CD8-positive, alpha-beta memory T cell (primary cell): ENCODE measurements around the gene COMMD3. TPM values are rescaled to one million over a fixed set of nuclear protein-coding genes. Genes with fewer than 3 reads are reported as not detected.

ENCODE experiments used
- CTCF ChIA-PET: fragments of 350-600 bp; sonication (Branson Sonifier 250); formaldehyde crosslinking; loops from one replicate; lab custom pipeline; 2021; ENCODE audit warnings: antibody characterized with exemption; lab: Charles Lee
- POLR2A ChIA-PET: fragments of 350-600 bp; sonication (Branson Sonifier 250); formaldehyde crosslinking; loops from one replicate; lab custom pipeline; 2021; ENCODE audit warnings: antibody characterized with exemption; lab: Charles Lee
- DNase-seq, 5 donors: peaks; one replicate each; pipeline versions ENCODE4 v3.0.0 to v3.0.0-alpha.2; 2020 to 2022; ENCODE audit warnings: mixed read lengths in 1 of 5
- H3K27ac ChIP-seq: one replicate; pipeline ENCODE4 v1.7.0; 2013; ENCODE audit warnings: low read depth, mild to moderate bottlenecking, low read length, moderate library complexity
- H3K27me3 ChIP-seq: 2 replicates; pipeline ENCODE4 v1.7.0; 2013; ENCODE audit warnings: low read length, mild to moderate bottlenecking; ENCODE audit not compliant: insufficient read depth, poor library complexity, severe bottlenecking
- H3K36me3 ChIP-seq: 2 replicates; pipeline ENCODE4 v1.7.0; 2013; ENCODE audit warnings: mild to moderate bottlenecking, low read length, moderate library complexity; ENCODE audit not compliant: insufficient read depth
- H3K4me1 ChIP-seq: 2 replicates; pipeline ENCODE4 v1.7.0; 2013; ENCODE audit warnings: mild to moderate bottlenecking, low read length, moderate library complexity; ENCODE audit not compliant: insufficient read depth
- H3K4me3 ChIP-seq: 2 replicates; pipeline ENCODE4 v1.7.0; 2013; ENCODE audit warnings: mild to moderate bottlenecking, low read length
- H3K9me3 ChIP-seq: 2 replicates; pipeline ENCODE4 v1.7.0; 2013; ENCODE audit warnings: mild to moderate bottlenecking, low read length
- H3K27ac Mint-ChIP-seq, 8 donors: one replicate each; pipeline ENCODE4 v1.8.0; 2020 to 2021; ENCODE audit warnings: mixed read lengths in 8 of 8, mild to moderate bottlenecking in 6 of 8, inconsistent platforms in 3 of 8, moderate library complexity in 3 of 8
- H3K27me3 Mint-ChIP-seq, 2 donors: one replicate each; pipeline ENCODE4 v1.8.0; 2020 to 2021; ENCODE audit warnings: mixed read lengths in 2 of 2, mild to moderate bottlenecking in 1 of 2, moderate library complexity in 1 of 2
- H3K36me3 Mint-ChIP-seq, 3 donors: one replicate each; pipeline ENCODE4 v1.8.0; 2020 to 2021; ENCODE audit warnings: mixed read lengths in 3 of 3, inconsistent platforms in 1 of 3, mild to moderate bottlenecking in 1 of 3
- H3K4me1 Mint-ChIP-seq, 3 donors: one replicate each; pipeline ENCODE4 v1.8.0; 2020 to 2021; ENCODE audit warnings: mixed read lengths in 3 of 3, inconsistent platforms in 1 of 3, mild to moderate bottlenecking in 1 of 3
- H3K4me3 Mint-ChIP-seq, 7 donors: one replicate each; pipeline ENCODE4 v1.8.0; 2020 to 2021; ENCODE audit warnings: mixed read lengths in 7 of 7, mild to moderate bottlenecking in 6 of 7, moderate library complexity in 4 of 7, inconsistent platforms in 2 of 7
- H3K9me3 Mint-ChIP-seq, 5 donors: one replicate each; pipeline ENCODE4 v1.8.0; 2020 to 2022; ENCODE audit warnings: mixed read lengths in 5 of 5, mild to moderate bottlenecking in 3 of 5, moderate library complexity in 2 of 5, inconsistent platforms in 1 of 5
- polyA plus RNA-seq: library from polyadenylated mRNA; unstranded; fragments of 300-500 nt; fragmentation: Illumina TruSeq; gene quantifications from one replicate; pipeline ENCODE4 v1.2.3, GENCODE V29; 2021
- total RNA-seq, 2 experiments: library from RNA; stranded (reverse); gene quantifications; one replicate each; pipeline ENCODE4 v1.2.3, GENCODE V29; 2021

COMMD3 gene
- total and polyA plus RNA-seq, 3 experiments from 2014 or later, result 61.4 to 80.4 (median 80.2) TPM

DNA sequence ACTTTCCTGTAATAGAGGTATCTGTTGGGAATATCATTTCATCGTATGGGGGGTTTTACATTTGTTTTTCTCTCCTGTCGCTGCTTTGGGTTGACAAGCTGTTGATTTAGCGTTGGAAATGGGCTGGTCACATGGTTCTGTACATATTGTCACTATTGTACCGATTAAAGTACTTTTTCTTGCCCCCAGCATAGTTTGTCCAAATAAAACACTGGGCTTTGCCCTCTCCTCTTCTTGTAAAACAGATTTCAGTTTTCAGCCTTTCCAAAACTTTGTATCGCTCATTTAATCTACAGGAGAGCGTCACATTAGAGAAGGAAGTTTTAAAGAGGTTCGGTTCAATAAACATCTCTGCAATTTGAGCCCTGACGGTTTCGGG, 8.7 kb downstream of the COMMD3 start:
- no peaks in the 10 kb centered on the region for H3K9me3 ChIP-seq
- H3K27me3 ChIP-seq, result peaks cover 13% of the 10 kb centered on the region
- DNase-seq, result no peak
- peak overlapping the region; percentile 74 to 94 (median 84) for H3K4me3 Mint-ChIP-seq
- H3K36me3 Mint-ChIP-seq, result peaks cover 6 to 33% (median 9%) of the 10 kb centered on the region in 3 donors
- peak overlapping the region; percentile 3 for H3K27ac ChIP-seq
- H3K27me3 Mint-ChIP-seq, result peaks cover 13 to 45% of the 10 kb centered on the region in 2 donors
- H3K27ac Mint-ChIP-seq, result peak overlapping the region; percentile 52 to 95 (median 88)
- H3K4me1 Mint-ChIP-seq, result peaks cover 38 to 47% (median 47%) of the 10 kb centered on the region in 3 donors
- peaks cover 0 to 3% (median 0%) of the 10 kb centered on the region in 5 donors for H3K9me3 Mint-ChIP-seq
- peaks cover 31% of the 10 kb centered on the region for H3K4me1 ChIP-seq
- peak overlapping the region; percentile 42 for H3K4me3 ChIP-seq
- no peaks in the 10 kb centered on the region for H3K36me3 ChIP-seq
- ChIA-PET CTCF (interaction anchor here (1.2 to 2.1 kb wide), 3 partner anchors 10 to 112 kb away, joined by 3 to 7 read pairs (median 6); no protein-coding TSS in a partner anchor), POLR2A (interaction anchor here (1.0 to 3.4 kb wide), 2 partner anchors 15 to 112 kb away, joined by 5 to 19 read pairs; no protein-coding TSS in a partner anchor)

DNA sequence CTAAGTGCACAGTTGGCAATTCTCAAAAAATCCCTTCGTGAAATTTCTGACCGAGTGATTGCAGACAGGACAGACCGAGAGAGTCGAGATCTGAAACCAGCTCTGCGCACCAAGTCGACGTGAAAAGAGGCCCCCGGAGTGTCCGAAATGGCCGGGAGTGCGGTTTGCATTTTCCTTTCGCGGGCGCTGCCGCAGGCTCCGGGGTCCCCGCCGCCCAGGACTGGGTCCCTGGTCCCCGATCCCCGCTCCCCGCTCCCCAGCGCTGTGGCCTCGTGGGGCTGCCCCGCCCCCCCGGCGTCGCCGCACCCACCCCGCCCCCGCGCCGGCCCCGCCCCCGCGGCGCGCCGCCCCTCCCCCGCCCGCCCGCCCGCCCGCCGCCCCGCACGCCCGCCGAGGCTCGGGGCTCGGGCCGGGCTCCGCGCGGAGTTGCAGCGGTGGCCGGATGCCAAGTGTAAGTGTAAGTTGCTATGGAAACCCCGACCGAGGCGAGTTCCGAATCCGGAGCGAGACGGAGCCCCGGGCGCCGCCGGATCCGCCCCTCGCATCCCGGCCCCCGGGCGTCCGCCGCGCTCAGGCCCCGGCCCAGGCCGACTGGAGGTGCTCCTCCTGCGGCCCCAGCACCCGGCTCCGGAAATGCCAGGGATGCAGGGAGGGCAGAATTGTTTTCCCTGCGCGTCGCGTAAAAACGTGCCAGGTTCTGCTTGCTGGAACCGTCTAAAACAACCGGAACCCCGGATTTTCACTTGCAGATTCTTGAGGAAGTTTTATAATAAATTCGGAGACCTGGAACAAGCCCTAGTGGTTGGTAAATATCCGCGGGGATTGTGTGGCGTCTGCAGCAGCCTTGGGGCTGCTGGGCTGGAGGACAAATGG, 9.3 kb downstream of the COMMD3 start:
- peak overlapping the region; percentile 76 to 94 (median 87) for H3K4me3 Mint-ChIP-seq
- Histone ChIP-seq H3K36me3 (no peaks in the 10 kb centered on the region), H3K27me3 (peaks cover 13% of the 10 kb centered on the region), H3K9me3 (no peaks in the 10 kb centered on the region), H3K4me3 (peak overlapping the region; percentile 42), H3K4me1 (peaks cover 27% of the 10 kb centered on the region), H3K27ac (peak overlapping the region; percentile 28)
- no peaks in the 10 kb centered on the region for H3K9me3 Mint-ChIP-seq
- peaks cover 34 to 42% (median 42%) of the 10 kb centered on the region in 3 donors for H3K4me1 Mint-ChIP-seq
- peak overlapping the region; percentile 62 to 96 (median 91) for H3K27ac Mint-ChIP-seq
- peaks cover 10 to 40% of the 10 kb centered on the region in 2 donors for H3K27me3 Mint-ChIP-seq
- H3K36me3 Mint-ChIP-seq, result peaks cover 6 to 32% (median 9%) of the 10 kb centered on the region in 3 donors
- CTCF ChIA-PET, result interaction anchor here (1.2 to 2.1 kb wide), 2 partner anchors 10 to 112 kb away, joined by 3 to 7 read pairs; no protein-coding TSS in a partner anchor
- POLR2A ChIA-PET, result interaction anchor here (0.7 to 3.4 kb wide), 5 partner anchors 14 to 293 kb away, joined by 3 to 19 read pairs (median 4); no protein-coding TSS in a partner anchor
- peak; percentile 70 to 88 (median 82) for DNase-seq

DNA sequence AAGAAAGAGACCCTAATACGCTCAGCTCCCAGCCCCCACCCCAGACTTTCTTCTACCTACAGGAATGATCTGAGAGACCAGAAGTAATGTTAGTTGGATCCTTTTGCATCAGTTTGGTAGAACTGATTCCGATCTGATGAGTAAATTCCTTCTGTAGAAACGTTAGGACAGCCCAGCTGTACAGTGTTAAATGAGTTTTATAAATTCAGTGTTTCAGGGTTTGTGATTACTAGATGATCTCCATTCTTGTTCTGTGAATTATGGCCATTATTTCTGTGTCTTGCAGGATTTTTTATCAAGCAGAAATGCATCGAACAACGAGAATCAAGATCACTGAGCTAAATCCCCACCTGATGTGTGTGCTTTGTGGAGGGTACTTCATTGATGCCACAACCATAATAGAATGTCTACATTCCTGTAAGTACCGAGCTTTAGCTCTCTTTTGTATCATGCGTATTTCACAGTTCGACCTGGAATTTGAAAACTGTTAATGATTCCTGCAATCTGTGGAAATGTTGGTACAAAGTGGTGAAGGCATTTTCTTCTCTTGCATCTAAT, 10.0 kb downstream of the COMMD3 start:
- Histone ChIP-seq H3K4me3 (peak overlapping the region; percentile 40), H3K4me1 (peaks cover 27% of the 10 kb centered on the region), H3K36me3 (no peaks in the 10 kb centered on the region), H3K9me3 (no peaks in the 10 kb centered on the region), H3K27me3 (peaks cover 13% of the 10 kb centered on the region), H3K27ac (peak overlapping the region; percentile 28)
- ChIA-PET POLR2A (interaction anchor here (0.7 to 1.1 kb wide), 3 partner anchors 14 to 292 kb away, joined by 3 to 4 read pairs (median 4); no protein-coding TSS in a partner anchor), CTCF (no interaction called here)
- Mint-ChIP-seq H3K27me3 (peaks cover 10 to 40% of the 10 kb centered on the region in 2 donors), H3K4me3 (peak overlapping the region; percentile 76 to 90 (median 81)), H3K36me3 (peaks cover 8 to 34% (median 9%) of the 10 kb centered on the region in 3 donors), H3K9me3 (no peaks in the 10 kb centered on the region), H3K4me1 (peaks cover 39 to 42% (median 42%) of the 10 kb centered on the region in 3 donors), H3K27ac (peak overlapping the region; percentile 62 to 96 (median 90))
- DNase-seq, result no peak

DNA sequence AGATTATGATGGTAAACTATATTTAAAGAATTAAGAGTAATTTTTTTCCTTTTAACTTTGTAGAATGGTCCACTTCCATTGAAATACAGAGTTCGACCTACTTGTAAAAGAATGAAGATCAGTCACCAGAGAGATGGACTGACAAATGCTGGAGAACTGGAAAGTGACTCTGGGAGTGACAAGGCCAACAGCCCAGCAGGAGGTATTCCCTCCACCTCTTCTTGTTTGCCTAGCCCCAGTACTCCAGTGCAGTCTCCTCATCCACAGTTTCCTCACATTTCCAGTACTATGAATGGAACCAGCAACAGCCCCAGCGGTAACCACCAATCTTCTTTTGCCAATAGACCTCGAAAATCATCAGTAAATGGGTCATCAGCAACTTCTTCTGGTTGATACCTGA, 13.0 kb downstream of the COMMD3 start:
- H3K27me3 ChIP-seq, result no peaks in the 10 kb centered on the region
- no peak overlapping the region for H3K27ac Mint-ChIP-seq
- no peaks in the 10 kb centered on the region for H3K36me3 ChIP-seq
- H3K4me1 ChIP-seq, result peaks cover 31% of the 10 kb centered on the region
- POLR2A ChIA-PET, result no interaction called here
- H3K27ac ChIP-seq, result no peak overlapping the region
- H3K9me3 Mint-ChIP-seq, result peaks cover 2 to 8% (median 6%) of the 10 kb centered on the region in 5 donors
- CTCF ChIA-PET, result no interaction called here
- H3K36me3 Mint-ChIP-seq, result peaks cover 8 to 28% (median 9%) of the 10 kb centered on the region in 3 donors
- no peak overlapping the region for H3K4me3 Mint-ChIP-seq
- peaks cover 44% of the 10 kb centered on the region in 3 donors for H3K4me1 Mint-ChIP-seq
- no peak overlapping the region for H3K4me3 ChIP-seq
- peaks cover 12 to 40% of the 10 kb centered on the region in 2 donors for H3K27me3 Mint-ChIP-seq
- no peak for DNase-seq
- H3K9me3 ChIP-seq, result no peaks in the 10 kb centered on the region

DNA sequence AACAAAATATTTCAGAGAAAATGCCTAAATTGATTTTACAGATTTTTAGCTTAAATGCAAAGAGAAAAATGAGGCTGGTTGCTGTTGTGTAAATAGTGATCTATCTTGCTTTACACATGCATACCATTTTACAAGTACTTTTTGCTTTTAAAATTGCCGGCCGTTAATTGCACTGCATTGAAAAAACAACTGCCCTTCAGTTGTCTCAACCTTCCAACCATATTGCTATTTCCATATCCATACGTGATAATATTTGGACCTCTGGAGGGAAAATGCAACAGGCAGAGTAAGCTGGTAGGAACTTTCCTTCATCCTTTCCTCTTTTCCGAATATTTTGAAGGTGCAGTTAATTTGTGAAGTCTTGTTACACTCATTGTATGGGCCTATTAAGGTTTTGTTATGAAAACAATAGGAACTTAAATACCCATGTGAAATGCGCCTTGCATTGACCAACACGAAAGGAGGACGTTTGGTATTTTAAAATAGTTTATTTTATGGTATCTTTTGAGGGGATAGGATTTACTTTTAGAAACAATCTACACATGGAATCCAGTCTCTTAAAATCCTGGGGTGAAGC, 16.0 kb downstream of the COMMD3 start:
- Mint-ChIP-seq H3K27me3 (peaks cover 24 to 34% of the 10 kb centered on the region in 2 donors), H3K4me3 (peak overlapping the region; percentile 83 to 93 (median 85)), H3K27ac (peak overlapping the region; percentile 72 to 97 (median 90)), H3K9me3 (peaks cover 5 to 10% (median 8%) of the 10 kb centered on the region in 5 donors), H3K36me3 (peaks cover 8 to 21% (median 9%) of the 10 kb centered on the region in 3 donors), H3K4me1 (peaks cover 31 to 42% (median 32%) of the 10 kb centered on the region in 3 donors)
- Histone ChIP-seq H3K4me1 (peaks cover 40% of the 10 kb centered on the region), H3K4me3 (no peak overlapping the region), H3K27ac (no peak overlapping the region), H3K9me3 (no peaks in the 10 kb centered on the region), H3K36me3 (no peaks in the 10 kb centered on the region), H3K27me3 (peaks cover 15% of the 10 kb centered on the region)
- POLR2A ChIA-PET, result interaction anchor here (0.6 to 1.6 kb wide), 4 partner anchors 9 to 105 kb away, joined by 3 to 4 read pairs (median 4); no protein-coding TSS in a partner anchor
- DNase-seq, result no peak
- CTCF ChIA-PET, result interaction anchor here (1.2 to 1.7 kb wide), 2 partner anchors 10 to 13 kb away, joined by 3 read pairs; no protein-coding TSS in a partner anchor

DNA sequence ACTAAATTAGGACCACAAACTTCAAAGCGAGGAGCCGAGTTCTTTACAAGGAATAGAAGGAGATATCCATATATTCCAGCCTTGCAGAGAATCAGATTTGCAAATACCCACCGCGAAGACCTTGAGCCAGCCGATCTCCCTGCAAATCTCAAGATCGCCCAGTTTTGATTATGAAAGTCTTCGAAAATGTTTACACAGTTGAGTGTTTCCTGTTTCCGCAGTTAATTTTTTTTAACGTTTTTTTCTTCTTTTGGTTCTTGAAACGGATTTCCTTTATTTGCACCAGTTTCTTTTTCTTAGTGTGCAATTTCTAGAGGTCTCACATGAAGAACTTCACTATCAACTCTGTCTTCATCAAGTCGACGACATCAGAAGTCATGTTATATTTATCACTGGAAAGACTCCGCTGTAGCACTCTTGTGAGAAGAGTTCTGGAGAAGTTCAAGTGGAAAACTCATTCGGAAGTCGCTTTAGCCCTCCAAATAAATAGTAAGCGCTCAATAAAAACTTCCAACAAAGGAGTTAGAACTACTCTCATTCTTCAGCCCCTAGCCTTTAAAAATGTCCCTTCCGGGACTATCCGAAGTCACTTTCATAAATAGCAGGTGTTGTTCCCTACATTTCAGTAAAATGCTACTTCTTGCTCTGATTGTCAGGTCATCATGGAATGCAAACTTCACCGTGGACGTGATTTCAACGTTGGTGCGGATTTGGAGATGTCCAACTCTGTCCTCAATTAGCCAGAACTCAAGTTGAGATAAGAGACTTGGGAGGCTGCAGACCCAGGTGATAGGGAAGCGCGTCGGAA, 17.2 kb downstream of the COMMD3 start:
- Histone ChIP-seq H3K27ac (peak overlapping the region; percentile 18), H3K4me1 (peaks cover 43% of the 10 kb centered on the region), H3K4me3 (peak overlapping the region; percentile 43), H3K36me3 (no peaks in the 10 kb centered on the region), H3K9me3 (no peaks in the 10 kb centered on the region), H3K27me3 (peaks cover 27% of the 10 kb centered on the region)
- Mint-ChIP-seq H3K4me3 (peak overlapping the region; percentile 83 to 93 (median 85)), H3K27ac (peak overlapping the region; percentile 72 to 97 (median 90)), H3K27me3 (peaks cover 36 to 46% of the 10 kb centered on the region in 2 donors), H3K4me1 (peaks cover 31 to 46% (median 35%) of the 10 kb centered on the region in 3 donors), H3K9me3 (peaks cover 5 to 12% (median 8%) of the 10 kb centered on the region in 5 donors), H3K36me3 (peaks cover 6 to 18% (median 9%) of the 10 kb centered on the region in 3 donors)
- ChIA-PET POLR2A (interaction anchor here (0.6 kb wide), 1 partner anchor 8 kb away, joined by 3 read pairs; no protein-coding TSS in a partner anchor), CTCF (interaction anchor here (1.7 kb wide), 1 partner anchor 11 kb away, joined by 3 read pairs; no protein-coding TSS in a partner anchor)
- peak in 2 of 5 donors; percentile 65 to 73 for DNase-seq

DNA sequence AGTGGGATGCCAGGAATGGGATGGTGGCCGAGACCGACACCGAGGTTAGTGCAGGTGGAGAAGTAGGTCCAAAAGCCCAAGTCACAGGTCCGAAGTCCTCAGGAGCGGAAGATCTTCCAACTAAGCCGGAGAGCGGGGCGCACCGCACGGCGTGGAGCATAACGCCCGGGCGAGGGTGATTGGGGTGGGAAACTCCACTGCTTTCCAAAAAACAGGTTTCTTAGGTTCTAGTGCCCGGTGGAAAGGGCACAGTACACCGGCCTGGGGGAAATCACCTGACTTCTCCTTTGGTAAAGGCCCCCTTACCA, 17.7 kb downstream of the COMMD3 start:
- ChIA-PET CTCF (no interaction called here), POLR2A (no interaction called here)
- Histone ChIP-seq H3K27me3 (peaks cover 33% of the 10 kb centered on the region), H3K9me3 (no peaks in the 10 kb centered on the region), H3K36me3 (no peaks in the 10 kb centered on the region), H3K4me3 (peak overlapping the region; percentile 43), H3K4me1 (peaks cover 44% of the 10 kb centered on the region), H3K27ac (no peak overlapping the region)
- Mint-ChIP-seq H3K4me3 (peak overlapping the region; percentile 83 to 93 (median 85)), H3K27me3 (peaks cover 41 to 51% of the 10 kb centered on the region in 2 donors), H3K36me3 (peaks cover 6 to 18% (median 9%) of the 10 kb centered on the region in 3 donors), H3K9me3 (peaks cover 6 to 14% (median 8%) of the 10 kb centered on the region in 5 donors), H3K27ac (peak overlapping the region in 7 of 8 donors; percentile 50 to 94 (median 86)), H3K4me1 (peaks cover 31 to 46% (median 35%) of the 10 kb centered on the region in 3 donors)
- DNase-seq, result no peak
